Astrocyte of the cerebellum (primary cell): Measurements from ENCODE around the gene FOXP3.

Source experiments
- DNase-seq: peaks from one replicate; pipeline ENCODE4 v3.0.0-alpha.2; 2011; ENCODE audit warnings: low read depth
- H3K4me3 ChIP-seq: 2 replicates; pipeline ENCODE4 v1.5.1; 2011; ENCODE audit warnings: mild to moderate bottlenecking, low read depth, low read length, moderate library complexity
- in situ Hi-C: cut with HindIII; loops from 2 replicates; pipeline ENCODE4 v1.10.0; 2017; ENCODE audit warnings: low sequenced_read_pairs
- TF ChIP-seq, protein P1 (sequence below): IDR thresholded peaks from 2 replicates; pipeline ENCODE4 v1.5.1; 2012; ENCODE audit warnings: low read length, low read depth, moderate library complexity, mild to moderate bottlenecking; ENCODE audit errors: missing control alignments

FOXP3 gene

GRCh38 chrX:49276207-49276606, 11.7 kb upstream of the FOXP3 start:
- in situ Hi-C loops: no loop called here
- TF ChIP-seq, protein P1, sequence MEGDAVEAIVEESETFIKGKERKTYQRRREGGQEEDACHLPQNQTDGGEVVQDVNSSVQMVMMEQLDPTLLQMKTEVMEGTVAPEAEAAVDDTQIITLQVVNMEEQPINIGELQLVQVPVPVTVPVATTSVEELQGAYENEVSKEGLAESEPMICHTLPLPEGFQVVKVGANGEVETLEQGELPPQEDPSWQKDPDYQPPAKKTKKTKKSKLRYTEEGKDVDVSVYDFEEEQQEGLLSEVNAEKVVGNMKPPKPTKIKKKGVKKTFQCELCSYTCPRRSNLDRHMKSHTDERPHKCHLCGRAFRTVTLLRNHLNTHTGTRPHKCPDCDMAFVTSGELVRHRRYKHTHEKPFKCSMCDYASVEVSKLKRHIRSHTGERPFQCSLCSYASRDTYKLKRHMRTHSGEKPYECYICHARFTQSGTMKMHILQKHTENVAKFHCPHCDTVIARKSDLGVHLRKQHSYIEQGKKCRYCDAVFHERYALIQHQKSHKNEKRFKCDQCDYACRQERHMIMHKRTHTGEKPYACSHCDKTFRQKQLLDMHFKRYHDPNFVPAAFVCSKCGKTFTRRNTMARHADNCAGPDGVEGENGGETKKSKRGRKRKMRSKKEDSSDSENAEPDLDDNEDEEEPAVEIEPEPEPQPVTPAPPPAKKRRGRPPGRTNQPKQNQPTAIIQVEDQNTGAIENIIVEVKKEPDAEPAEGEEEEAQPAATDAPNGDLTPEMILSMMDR: no peak
- no peak overlapping the region for H3K4me3 ChIP-seq
- DNase-seq: no peak

DNA sequence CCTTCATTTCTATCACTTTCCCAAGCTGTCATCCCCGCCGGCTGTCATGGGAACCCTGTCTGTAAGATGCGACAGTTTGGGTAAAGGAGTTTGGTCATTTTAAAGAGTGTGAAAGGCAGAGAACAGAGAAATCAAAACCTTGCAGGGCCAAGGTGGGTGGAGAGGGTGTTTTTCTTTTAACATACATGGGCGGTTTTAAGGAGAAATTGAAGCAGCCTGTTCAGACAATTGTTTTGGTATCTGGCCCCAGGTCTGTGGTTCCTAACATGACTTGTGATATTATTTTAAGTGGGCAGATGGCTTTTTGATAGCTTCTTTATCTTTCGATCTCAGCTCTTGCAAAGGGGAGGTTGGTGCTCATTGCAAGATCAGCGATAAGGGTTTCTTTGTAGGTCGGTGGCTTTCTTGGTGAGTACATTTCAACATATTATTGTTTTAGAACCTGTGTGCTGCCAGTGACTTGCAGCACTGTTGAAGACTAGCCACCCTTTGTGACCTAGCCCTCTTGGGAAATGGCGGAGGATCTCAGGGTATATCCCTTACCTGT, 8.7 kb upstream of the FOXP3 start:
- H3K4me3 ChIP-seq: no peak overlapping the region

GRCh38 chrX:49272421-49272820, 7.9 kb upstream of the FOXP3 start:
- TF ChIP-seq, protein P1: no peak
- no peak for DNase-seq
- in situ Hi-C loops: no loop called here
- H3K4me3 ChIP-seq: no peak overlapping the region

More for the DNA sequence above, 8.7 kb upstream of the FOXP3 start:
- TF ChIP-seq, protein P1: no peak
- in situ Hi-C loops: no loop called here
- DNase-seq: no peak

GRCh38 chrX:49271341-49271740, 6.8 kb upstream of the FOXP3 start:
- in situ Hi-C loops: no loop called here
- H3K4me3 ChIP-seq: no peak overlapping the region
- no peak for DNase-seq
- TF ChIP-seq, protein P1: no peak

GRCh38 chrX:49270249-49270921, 5.9 kb upstream of the FOXP3 start:
- in situ Hi-C loops: no loop called here
- TF ChIP-seq, protein P1: no peak
- no peak for DNase-seq
- peak overlapping the region; percentile 49 for H3K4me3 ChIP-seq

DNA sequence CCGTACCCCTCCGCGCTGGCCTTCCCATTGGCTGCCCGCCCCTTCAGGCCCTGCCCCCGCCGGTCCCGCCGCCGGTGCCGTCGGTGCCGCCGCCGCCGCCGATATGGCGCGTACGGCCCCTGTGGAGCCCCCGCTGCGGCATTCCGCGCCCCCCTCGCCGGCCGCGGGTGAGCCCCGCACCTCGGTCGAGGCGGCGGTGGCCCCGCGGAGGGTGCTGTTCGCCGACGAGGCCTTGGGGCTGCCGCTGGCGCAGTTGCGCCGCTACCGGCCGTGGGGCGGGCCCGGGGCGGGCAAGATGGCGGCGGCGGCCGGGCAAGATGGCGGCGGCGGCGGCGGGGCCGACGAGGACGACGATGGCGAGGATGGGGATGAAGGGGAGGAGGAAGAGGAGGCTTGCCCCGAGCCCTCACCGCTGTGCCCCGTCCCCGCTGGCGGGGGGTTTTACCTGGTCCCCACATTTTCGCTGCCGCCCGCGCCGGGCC, 5.3 kb upstream of the FOXP3 start, which contains the start of gene PPP1R3F:
Gene PPP1R3F (plus strand): TSS at position 27 of the 482 bp plus-strand sequence. CDS start 77 bp downstream, at position 104.
- H3K4me3 ChIP-seq: peak within 1 kb of the TSS; percentile 49
- in situ Hi-C loops: no loop called here
- no peak for DNase-seq
- TF ChIP-seq, protein P1: no peak
